GM12878 (cell line): Measurements from ENCODE around the gene THSD4. TPM values are rescaled to one million over a fixed set of nuclear protein-coding genes. Genes with fewer than 3 reads are reported as not detected.

Experiments used
- ATAC-seq: fragments of 200-7000 bp; cut with Tn5 transposase; 3 replicates; pipeline ENCODE4 v1.9.1; 2020; ENCODE audit warnings: mild to moderate bottlenecking, moderate library complexity
- BruUV-seq: library from RNA; stranded (reverse); fragments of 400-500 nt; replicated peaks from 2 replicates; lab custom pipeline; 2021; lab: Mats Ljungman, UMichigan
- CTCF ChIA-PET: fragments of 300-600 bp; sonication (Branson Sonifier 250); formaldehyde crosslinking; extraction: SDS; loops from one replicate; lab custom pipeline; 2021; ENCODE audit warnings: inconsistent platforms; lab: Yijun Ruan, JAX
- POLR2A ChIA-PET: fragments of 350-600 bp; formaldehyde crosslinking; extraction: SDS; loops from one replicate; lab custom pipeline; 2021; ENCODE audit warnings: inconsistent platforms; lab: Charles Lee
- RAD21 ChIA-PET: fragments of 300-600 bp; sonication (Branson Sonifier 250); formaldehyde crosslinking; loops from one replicate; lab custom pipeline; 2023; ENCODE audit warnings: antibody characterized with exemption; ENCODE audit not compliant: unreplicated experiment; lab: Charles Lee
- SMC1A ChIA-PET: fragments of 300-600 bp; sonication (Branson Sonifier 250); formaldehyde crosslinking; loops from one replicate; lab custom pipeline; 2023; ENCODE audit not compliant: unreplicated experiment, uncharacterized antibody; lab: Charles Lee
- DNase-seq: peaks from one replicate; pipeline ENCODE4 v3.0.0-alpha.2; 2011; ENCODE audit warnings: low read depth, low spot score
- FAIRE-seq: peaks from 3 replicates; lab custom pipeline; 2011; peaks lifted over from hg19 to GRCh38; lab: Jason Lieb, UNC
- H2AFZ ChIP-seq: 2 replicates; pipeline ENCODE4 v1.6.0; 2011; ENCODE audit warnings: low read depth, low read length, control low read depth; ENCODE audit not compliant: control insufficient read depth
- H3K27ac ChIP-seq: 2 replicates; pipeline ENCODE4 v1.5.1; 2011; ENCODE audit warnings: control low read depth; ENCODE audit not compliant: control insufficient read depth, insufficient read depth
- H3K27me3 ChIP-seq, 2 experiments: replicated peaks in 1 of 2; 2 replicates each; pipeline versions ENCODE4 v1.6.0 to v1.6.1; 2011; ENCODE audit warnings: low read length in 1 of 2; ENCODE audit not compliant: control insufficient read depth in 2 of 2, insufficient read depth in 2 of 2
- H3K36me3 ChIP-seq, 2 experiments: 2 replicates each; pipeline ENCODE4 v1.5.1; 2011; ENCODE audit warnings: low read length in 1 of 2; ENCODE audit not compliant: control insufficient read depth in 2 of 2, insufficient read depth in 2 of 2
- H3K4me1 ChIP-seq: 2 replicates; pipeline ENCODE4 v1.6.1; 2011; ENCODE audit warnings: mild to moderate bottlenecking, low read length, moderate library complexity, mixed read lengths; ENCODE audit not compliant: control insufficient read depth, insufficient read depth
- H3K4me2 ChIP-seq: 2 replicates; pipeline ENCODE4 v1.6.0; 2011; ENCODE audit warnings: control low read depth; ENCODE audit not compliant: control insufficient read depth, insufficient read depth
- H3K4me3 ChIP-seq: fragments of 200-600 bp; sonication (generic); 2 replicates; pipeline ENCODE4 v1.5.1; 2016
- H3K79me2 ChIP-seq: 2 replicates; pipeline ENCODE4 v1.6.0; 2011; ENCODE audit warnings: low read length; ENCODE audit not compliant: control insufficient read depth, insufficient read depth
- H3K9ac ChIP-seq: 2 replicates; pipeline ENCODE4 v1.8.0; 2011; ENCODE audit warnings: low read length, control low read depth, mixed read lengths; ENCODE audit not compliant: control insufficient read depth, insufficient read depth
- H3K9me3 ChIP-seq: replicated peaks from 3 replicates; pipeline ENCODE4 v1.5.1; 2011; ENCODE audit warnings: mild to moderate bottlenecking, low read length; ENCODE audit not compliant: control insufficient read depth, insufficient read depth
- H4K20me1 ChIP-seq: 2 replicates; pipeline ENCODE4 v1.6.0; 2011; ENCODE audit not compliant: control insufficient read depth, insufficient read depth
- CHD2 ChIP-seq: IDR thresholded peaks from 2 replicates; pipeline ENCODE4 v1.6.1; 2011; ENCODE audit warnings: low read depth, low read length, improper control_type of control experiment, borderline replicate concordance
- E4F1 ChIP-seq: fragments of 450-650 bp; IDR thresholded peaks from 2 replicates; pipeline ENCODE4 v1.6.1; 2018; ENCODE audit warnings: borderline replicate concordance, mild to moderate bottlenecking; ENCODE audit not compliant: partially characterized antibody
- GATAD2B ChIP-seq: fragments of 450-650 bp; conservative IDR thresholded peaks from 2 replicates; pipeline ENCODE4 v1.6.1; 2017; ENCODE audit warnings: low read depth, mild to moderate bottlenecking, moderate library complexity
- MEF2B ChIP-seq: fragments of 450-650 bp; IDR thresholded peaks from 2 replicates; pipeline ENCODE4 v1.6.1; 2018; ENCODE audit warnings: mild to moderate bottlenecking, moderate library complexity; ENCODE audit not compliant: partially characterized antibody, poor library complexity, severe bottlenecking
- MTA2 ChIP-seq: fragments of 450-650 bp; IDR thresholded peaks from 2 replicates; pipeline ENCODE4 v1.6.1; 2016; ENCODE audit warnings: low read depth, mild to moderate bottlenecking, moderate library complexity
- POLR2AphosphoS2 ChIP-seq: IDR thresholded peaks from 2 replicates; pipeline ENCODE4 v1.6.1; 2011; ENCODE audit warnings: low read depth, mild to moderate bottlenecking, low read length, improper control_type of control experiment, moderate library complexity
- SREBF1 ChIP-seq: IDR thresholded peaks from 2 replicates; pipeline ENCODE4 v1.6.1; 2012; ENCODE audit warnings: mild to moderate bottlenecking, low read length
- TAF1 ChIP-seq: IDR thresholded peaks from 2 replicates; pipeline ENCODE4 v1.6.1; 2011; ENCODE audit warnings: mild to moderate bottlenecking, low read depth, low read length, borderline replicate concordance
- TBL1XR1 ChIP-seq: IDR thresholded peaks from 2 replicates; pipeline ENCODE4 v1.6.1; 2012; ENCODE audit warnings: low read depth, low read length, improper control_type of control experiment
- TCF12 ChIP-seq: IDR thresholded peaks from 2 replicates; pipeline ENCODE4 v1.6.1; 2011; ENCODE audit warnings: low read depth, mild to moderate bottlenecking, low read length
- ZBED1 ChIP-seq: IDR thresholded peaks from 2 replicates; pipeline ENCODE4 v1.6.1; 2016; ENCODE audit warnings: borderline replicate concordance
- ZBTB11 ChIP-seq: fragments of 450-650 bp; formaldehyde crosslinking; IDR thresholded peaks from 2 replicates; pipeline ENCODE4 v1.5.0; 2022; ENCODE audit warnings: mild to moderate bottlenecking, missing genetic modification characterization
- WGBS: methylation state at CpG from one replicate; pipeline ENCODE4 v1.1.6; 2016; ENCODE audit warnings: low lambda C conversion rate; ENCODE audit not compliant: insufficient replicate concordance, insufficient coverage; ENCODE audit errors: missing lambda C conversion rate; 5-methylcytosine and 5-hydroxymethylcytosine counted together
- in situ Hi-C: fragments of 300-500 bp; cut with MboI; formaldehyde crosslinking; loops from 9 replicates; pipeline ENCODE4 v1.14.3; 2018; ENCODE audit warnings: mixed read lengths
- intact Hi-C: fragments of 100-400 bp; cut with micrococcal nuclease; formaldehyde crosslinking; loops from one replicate; pipeline ENCODE4 v1.14.2; 2022; ENCODE audit not compliant: unreplicated experiment
- polyA plus RNA-seq, 11 experiments: library from polyadenylated mRNA; depleted of rRNA in 4 of 11; unstranded in 6 of 11; stranded (reverse) in 5 of 11; fragments of >200 nt; fragmentation: Nextera tagmentation in 4 of 11; fragmentation: Illumina TruSeq in 1 of 11; extraction: Ambion mirVana in 4 of 11; extraction: Trizol in 1 of 11; gene quantifications; 1 replicate in 1 of 11; 2 replicates in 10 of 11; pipeline versions ENCODE4 v1.2.1 to v1.2.3, GENCODE V29; 2011 to 2016; ENCODE audit warnings: inconsistent platforms in 2 of 11, missing spikeins in 2 of 11, low read depth in 1 of 11
- total RNA-seq, 4 experiments: library from RNA; depleted of rRNA in 3 of 4; stranded (reverse); fragments of >200 nt in 3 of 4; fragmentation: Illumina TruSeq in 1 of 4; extraction: Trizol in 1 of 4; gene quantifications; 2 replicates each; pipeline versions ENCODE4 v1.2.1 to v1.2.3, GENCODE V29; 2013 to 2021

Gene THSD4
- total and polyA plus RNA-seq, 10 of the 15 experiments (the other 5 are each of a cell fraction or from before 2014, with no cell fraction given): 0.04 to 0.13 (median 0.05) TPM; not detected in 7

- H2AFZ ChIP-seq: no peak overlapping the region
- ATAC-seq: no peak
- H3K27ac ChIP-seq: no peak overlapping the region
- no TSS peak for BruUV-seq
- no peaks in the 10 kb centered on the region; a peak in 2 of 4 replicates for H3K27me3 ChIP-seq
- H3K79me2 ChIP-seq: no peaks in the 10 kb centered on the region
- no peaks in the 10 kb centered on the region for H4K20me1 ChIP-seq
- no peaks in the 10 kb centered on the region for H3K9me3 ChIP-seq
- no peak overlapping the region for H3K4me3 ChIP-seq
- H3K4me1 ChIP-seq: no peaks in the 10 kb centered on the region
- TF ChIP-seq ZBED1: no peak
- TF ChIP-seq GATAD2B: no peak
- no peak for TF ChIP-seq SREBF1
- TF ChIP-seq ZBTB11: no peak
- TF ChIP-seq POLR2AphosphoS2: no peak
- TF ChIP-seq TAF1: no peak
- no peak for TF ChIP-seq TCF12
- no peak for TF ChIP-seq TBL1XR1
- no peak for TF ChIP-seq MTA2
- no peak for TF ChIP-seq CHD2
- TF ChIP-seq E4F1: no peak
- no peak for TF ChIP-seq MEF2B
- TF ChIP-seq, all 136 proteins: peak for 0
- POLR2A ChIA-PET: no interaction called here
- FAIRE-seq (no peak), DNase-seq (no peak)
- 29% methylated on average over 6 of the region's 6 CpGs for WGBS
- Histone ChIP-seq H3K4me2 (no peak overlapping the region), H3K36me3 (no peaks in the 10 kb centered on the region), H3K9ac (no peak overlapping the region)
- in situ Hi-C loops: no loop called here
- intact Hi-C loops: no loop called here
- RAD21 ChIA-PET: no interaction called here
- SMC1A ChIA-PET: no interaction called here
- CTCF ChIA-PET: no interaction called here
These were observed 483.5 kb downstream of the THSD4 start for GRCh38 chr15:71598741-71599140.
